ENCODE results near the gene CC2D2B.
"Not testable (repeated sequence)": the region's sequence is repeated elsewhere in the genome, so short reads cannot be mapped to it uniquely, and the experiment has no call there.

The CC2D2B gene, protein sequence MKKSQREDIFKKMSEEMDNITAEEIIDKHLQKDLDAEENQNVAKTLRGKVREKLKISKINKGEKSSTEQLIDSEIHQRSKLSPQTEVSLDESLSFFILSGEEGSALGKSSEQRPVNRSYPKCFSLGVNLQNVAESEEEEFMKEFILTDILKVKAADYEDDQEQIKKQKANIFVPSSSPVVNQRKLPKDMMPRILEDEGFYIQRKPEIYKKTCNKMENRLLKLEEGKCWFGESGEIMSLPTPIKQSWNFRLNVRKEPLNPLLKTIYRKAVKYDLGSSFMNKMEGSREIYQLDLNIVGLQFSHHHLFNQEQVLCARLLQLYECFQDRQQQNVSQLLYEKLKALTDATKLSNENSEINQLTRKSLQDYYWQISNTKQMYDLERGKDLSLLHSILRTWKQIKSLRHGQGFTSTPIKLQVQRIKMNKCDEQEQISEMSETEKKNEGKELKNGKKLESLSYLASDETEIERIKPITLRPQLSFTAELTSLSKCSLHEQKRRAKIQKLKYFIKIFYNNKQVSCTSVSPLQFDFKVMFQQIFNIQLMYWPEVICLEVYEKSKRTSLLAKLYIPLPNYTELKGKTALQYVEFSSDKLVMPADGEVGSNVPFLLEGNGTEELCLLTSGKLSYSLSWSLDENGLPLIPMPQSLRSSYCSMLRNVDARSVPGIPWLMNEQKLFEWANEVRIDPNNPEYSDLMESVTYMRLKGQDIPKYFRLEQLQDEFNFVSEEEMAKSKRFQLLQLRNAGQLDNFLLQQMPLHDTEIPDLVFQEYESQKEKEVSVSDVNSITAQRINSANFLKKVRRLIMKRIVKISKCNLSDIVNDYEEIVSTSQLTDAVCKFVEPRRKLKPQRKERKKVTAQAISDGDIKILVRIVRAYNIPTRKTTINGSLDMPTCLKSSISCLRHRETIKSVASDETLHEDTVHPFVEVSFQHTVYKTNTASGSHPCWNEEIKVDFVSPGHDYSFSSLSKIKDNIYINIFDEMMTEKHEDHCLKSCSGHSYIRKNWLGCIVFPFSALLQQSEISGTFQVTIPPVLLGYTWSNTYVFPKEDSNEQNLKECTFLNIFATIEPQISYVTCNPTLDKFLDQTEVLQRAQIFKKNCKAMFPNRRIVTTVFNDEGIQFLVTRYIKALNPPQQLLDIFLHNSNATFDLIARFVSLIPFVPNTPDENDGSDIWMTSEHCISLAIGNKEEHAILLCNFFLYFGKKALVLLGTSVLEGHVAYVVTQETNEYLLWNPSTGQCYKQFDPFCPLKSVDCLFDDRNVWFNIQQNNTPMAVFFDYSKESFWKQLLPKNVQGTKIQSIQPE (N-terminal part only)

GRCh38 chr10:95907456-95908253, at the start of gene CC2D2B:
TSS of gene CC2D2B (plus strand) at chr10:95907975. CDS start at chr10:95911324, 3,349 bp downstream.
- DNase-seq (ENCODE audit: low read depth) = peak; percentile 59

- DNase-seq (ENCODE audit: low read depth) = no peak
These were observed 47.4 kb upstream of the CC2D2B start for GRCh38 chr10:95860166-95860940.

DNA sequence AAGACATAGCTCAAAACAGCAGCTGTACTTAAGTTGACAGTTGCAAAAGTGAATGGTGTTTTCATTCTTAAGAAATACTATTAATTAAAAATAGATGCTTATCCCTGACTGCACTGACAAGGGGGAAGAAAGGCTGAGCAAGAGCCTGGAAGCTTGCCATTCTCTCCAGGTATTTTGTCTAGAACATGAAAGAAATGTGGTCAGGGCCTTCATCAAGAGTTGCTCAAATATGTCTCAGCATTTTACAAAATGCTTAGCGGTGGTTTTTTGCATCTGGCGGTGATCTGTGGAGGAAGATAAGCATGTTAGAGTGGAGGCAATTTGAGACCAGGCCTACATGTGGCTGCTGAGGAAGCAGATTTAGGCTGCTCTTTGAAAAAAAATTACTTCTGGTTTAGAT, 46.4 kb upstream of the CC2D2B start:
- DNase-seq (ENCODE audit: low read depth) = no peak

- DNase-seq (ENCODE audit: low read depth) = no peak
These were observed 42.6 kb upstream of the CC2D2B start for GRCh38 chr10:95864906-95865813.

DNA sequence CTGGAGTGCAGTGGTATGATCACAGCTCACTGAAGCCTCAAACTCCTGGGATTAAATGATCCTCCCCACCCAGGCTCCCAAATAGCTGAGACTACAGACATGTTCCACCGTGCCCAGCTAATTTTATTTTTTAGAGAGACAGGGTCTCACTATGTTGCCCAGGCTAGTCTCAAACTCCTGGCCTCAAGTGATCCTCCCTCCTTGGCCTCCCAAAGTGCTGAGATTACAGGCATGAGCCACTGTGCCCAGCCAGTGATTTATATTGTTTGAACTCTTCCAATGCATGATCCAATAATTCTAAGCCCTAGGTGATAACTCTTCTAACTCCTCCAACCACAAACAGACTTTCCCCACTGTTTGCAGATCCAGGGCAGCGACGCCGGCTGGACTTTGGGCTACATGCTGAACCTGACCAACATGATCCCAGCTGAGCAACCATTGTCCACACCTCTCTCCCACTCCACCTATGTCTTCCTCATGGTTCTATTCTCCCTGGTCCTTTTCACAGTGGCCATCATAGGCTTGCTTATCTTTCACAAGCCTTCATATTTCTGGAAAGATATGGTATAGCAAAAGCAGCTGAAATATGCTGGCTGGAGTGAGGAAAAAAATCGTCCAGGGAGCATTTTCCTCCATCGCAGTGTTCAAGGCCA, 41.8 kb upstream of the CC2D2B start:
- no peak for DNase-seq (ENCODE audit: low read depth)

DNA sequence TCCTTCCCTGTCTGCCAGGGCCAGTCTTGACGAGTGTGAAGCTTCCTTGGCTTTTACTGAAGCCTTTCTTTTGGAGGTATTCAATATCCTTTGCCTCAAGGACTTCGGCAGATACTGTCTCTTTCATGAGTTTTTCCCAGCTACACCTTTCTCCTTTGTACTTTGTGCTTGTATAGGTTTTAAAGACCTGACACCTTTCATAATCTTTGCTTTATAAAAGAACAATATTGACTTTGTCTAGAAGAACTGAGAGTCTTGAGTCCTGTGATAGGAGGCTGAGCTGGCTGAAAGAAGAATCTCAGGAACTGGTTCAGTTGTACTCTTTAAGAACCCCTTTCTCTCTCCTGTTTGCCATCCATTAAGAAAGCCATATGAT, 41.3 kb upstream of the CC2D2B start:
- no peak for DNase-seq (ENCODE audit: low read depth)

GRCh38 chr10:95867866-95868265, 39.9 kb upstream of the CC2D2B start:
- no peak for DNase-seq (ENCODE audit: low read depth)

GRCh38 chr10:95872158-95872711, 35.5 kb upstream of the CC2D2B start:
- no peak for DNase-seq (ENCODE audit: low read depth)

DNA sequence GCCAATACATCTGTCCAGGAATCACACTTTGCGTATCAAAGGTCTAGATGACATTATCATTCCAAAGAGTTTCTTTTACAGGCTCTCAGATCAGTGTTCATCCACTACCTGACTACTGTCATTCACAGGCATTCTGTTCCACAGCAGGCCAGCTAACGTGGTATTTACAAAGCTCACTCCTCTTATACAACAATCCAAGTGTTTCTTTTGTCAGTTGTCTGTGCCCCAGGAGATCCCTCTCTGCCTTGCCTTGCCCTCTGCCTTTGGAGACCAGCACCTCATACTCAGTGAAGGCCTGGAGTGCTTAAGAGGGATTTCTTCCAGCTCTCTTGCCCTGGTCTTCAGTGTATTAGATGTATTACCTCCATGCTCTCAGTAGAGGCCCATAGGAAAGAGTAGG, 34.6 kb upstream of the CC2D2B start:
- DNase-seq (ENCODE audit: low read depth) = no peak

DNA sequence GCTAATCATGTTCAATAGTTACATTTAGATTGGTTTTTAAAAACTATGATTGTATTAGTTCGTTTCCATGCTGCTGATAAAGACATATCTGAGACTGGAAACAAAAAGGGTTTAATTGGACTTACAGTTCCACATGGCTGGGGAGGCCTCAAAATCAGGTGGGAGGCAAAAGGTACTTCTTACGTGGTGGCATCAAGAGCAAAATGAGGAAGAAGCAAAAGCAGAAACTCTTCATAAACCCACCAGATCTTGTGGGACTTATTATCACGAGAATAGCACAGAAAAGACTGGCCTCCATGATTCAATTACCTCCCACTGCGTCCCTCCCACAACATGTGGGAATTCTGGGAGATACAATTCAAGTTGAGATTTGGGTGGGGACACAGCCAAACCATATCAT, 34.1 kb upstream of the CC2D2B start:
- no peak for DNase-seq (ENCODE audit: low read depth)

DNA sequence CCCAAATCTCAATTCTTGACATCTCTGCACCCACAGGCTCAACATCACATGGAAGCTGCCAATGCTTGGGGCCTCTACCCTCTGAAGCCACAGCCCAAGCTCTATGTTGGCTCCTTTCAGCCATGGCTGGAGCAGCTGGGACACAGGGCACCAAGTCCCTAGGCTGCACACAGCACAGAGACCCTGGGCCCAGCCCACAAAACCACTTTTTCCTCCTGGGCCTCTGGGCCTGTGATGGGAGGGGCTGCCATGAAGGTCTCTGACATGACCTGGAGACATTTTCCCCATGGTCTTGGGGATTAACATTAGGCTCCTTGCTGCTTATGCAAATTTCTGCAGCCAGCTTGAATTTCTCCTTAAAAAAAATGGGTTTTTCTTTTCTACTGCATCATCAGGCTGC, 33.0 kb upstream of the CC2D2B start:
- DNase-seq (ENCODE audit: low read depth) = not testable (repeated sequence)

GRCh38 chr10:95876756-95877155, 31.0 kb upstream of the CC2D2B start:
- DNase-seq (ENCODE audit: low read depth) = no peak

GRCh38 chr10:95877881-95878280, 29.9 kb upstream of the CC2D2B start:
- DNase-seq (ENCODE audit: low read depth) = no peak

GRCh38 chr10:95880704-95881103, 27.1 kb upstream of the CC2D2B start:
- DNase-seq (ENCODE audit: low read depth) = no peak

DNA sequence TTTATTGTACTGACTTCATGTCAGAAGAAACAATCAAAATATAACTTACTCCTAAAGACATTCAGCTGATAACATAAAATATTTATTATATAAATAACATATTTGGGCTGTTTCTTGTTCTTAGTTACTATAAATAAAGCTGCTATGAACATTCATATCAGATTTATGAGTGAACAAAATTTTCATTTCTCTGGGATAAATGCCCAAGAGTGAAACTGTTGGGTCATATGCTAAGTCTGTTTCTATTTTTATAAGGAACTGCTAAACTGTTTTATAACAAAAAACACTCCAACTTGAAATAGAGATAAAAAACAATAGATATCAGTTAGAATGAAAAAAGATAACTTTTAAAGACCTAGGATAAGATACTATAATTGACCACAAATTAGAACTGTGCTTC, 26.5 kb upstream of the CC2D2B start:
- DNase-seq (ENCODE audit: low read depth) = no peak

DNA sequence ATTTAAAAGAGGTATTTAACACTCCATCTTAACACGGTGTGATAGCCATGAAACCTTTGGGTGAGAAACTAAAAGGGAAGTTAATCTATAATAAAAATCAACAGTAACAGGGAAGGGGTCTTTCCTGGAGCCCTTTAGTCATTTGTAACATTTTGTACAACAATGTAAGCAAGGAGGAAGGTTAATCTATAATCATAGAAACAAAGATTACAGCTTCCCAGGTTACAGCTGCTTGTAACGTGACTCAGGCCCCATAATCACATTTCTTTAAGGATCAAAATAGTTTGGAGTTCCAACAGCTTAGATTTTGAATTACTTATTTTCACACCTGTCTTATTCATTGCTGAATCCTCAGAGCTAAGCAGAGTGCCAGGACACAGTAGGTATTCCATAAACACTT, 17.9 kb upstream of the CC2D2B start:
- no peak for DNase-seq (ENCODE audit: low read depth)

GRCh38 chr10:95896071-95896850, 11.5 kb upstream of the CC2D2B start:
- DNase-seq (ENCODE audit: low read depth) = no peak

Data from stimulated activated CD8-positive, alpha-beta memory T cell treated with anti-CD3 and anti-CD28 coated beads, Interleukin-4, amount 100 ng/mL, for 24 hours (primary cell).